Limb (tissue), 2 donors: ENCODE results near the gene ARHGAP42.

ENCODE experiments used
- DNase-seq, 2 donors: peaks; one replicate each; pipeline ENCODE4 v3.0.0-alpha.2; 2016; ENCODE audit errors: extremely low spot score in 2 of 2

Gene ARHGAP42

GRCh38 chr11:100832829-100833228, 145.7 kb downstream of the ARHGAP42 start:
- no peak for DNase-seq

GRCh38 chr11:100833276-100833675, 146.2 kb downstream of the ARHGAP42 start:
- DNase-seq: no peak

GRCh38 chr11:100835854-100836253, 148.8 kb downstream of the ARHGAP42 start:
- no peak for DNase-seq

DNA sequence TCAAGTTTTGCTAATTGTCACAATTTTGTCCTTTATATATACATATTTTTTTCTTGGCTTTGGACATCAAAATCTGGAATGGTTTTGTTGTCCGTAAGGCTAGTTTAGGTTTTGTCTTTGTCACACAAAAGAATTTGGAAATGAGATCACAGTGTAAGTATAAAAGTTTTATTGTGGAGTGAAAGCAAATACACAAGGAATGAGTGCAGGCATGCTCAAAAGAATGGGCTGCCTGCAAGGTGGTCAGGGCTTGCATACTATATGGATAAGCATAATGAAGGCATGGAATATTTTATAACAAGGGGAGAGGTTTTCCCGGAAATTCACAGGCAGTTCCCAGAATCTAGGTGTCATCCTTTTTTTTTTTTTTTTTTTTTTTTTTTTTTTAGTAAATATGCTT, 150.2 kb downstream of the ARHGAP42 start:
- DNase-seq: no peak

GRCh38 chr11:100841711-100842407, 154.8 kb downstream of the ARHGAP42 start:
- DNase-seq: no peak

GRCh38 chr11:100847696-100848216, 160.7 kb downstream of the ARHGAP42 start:
- no peak for DNase-seq

GRCh38 chr11:100849009-100849900, 162.2 kb downstream of the ARHGAP42 start:
- peak in 1 of 2 donors; percentile 81 for DNase-seq

DNA sequence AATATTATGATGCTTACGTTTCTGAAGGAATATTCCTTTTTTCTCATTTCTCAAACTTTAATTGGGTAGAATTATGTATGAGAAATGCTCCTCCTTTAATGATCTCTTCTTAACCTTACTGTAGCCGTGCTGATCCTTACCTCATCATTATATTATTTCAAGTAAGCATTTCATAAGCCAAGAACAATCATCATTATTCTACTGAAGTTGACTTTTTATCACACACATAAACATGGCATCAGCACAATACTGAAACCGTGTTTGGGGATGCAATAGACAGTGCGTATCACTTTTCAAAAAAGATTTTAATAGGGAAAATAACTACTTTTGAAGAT, 162.8 kb downstream of the ARHGAP42 start:
- DNase-seq: no peak

- DNase-seq: no peak
Observed at GRCh38 chr11:100851147-100851546, 164.1 kb downstream of the ARHGAP42 start.

GRCh38 chr11:100851584-100852152, 164.6 kb downstream of the ARHGAP42 start:
- no peak for DNase-seq

DNA sequence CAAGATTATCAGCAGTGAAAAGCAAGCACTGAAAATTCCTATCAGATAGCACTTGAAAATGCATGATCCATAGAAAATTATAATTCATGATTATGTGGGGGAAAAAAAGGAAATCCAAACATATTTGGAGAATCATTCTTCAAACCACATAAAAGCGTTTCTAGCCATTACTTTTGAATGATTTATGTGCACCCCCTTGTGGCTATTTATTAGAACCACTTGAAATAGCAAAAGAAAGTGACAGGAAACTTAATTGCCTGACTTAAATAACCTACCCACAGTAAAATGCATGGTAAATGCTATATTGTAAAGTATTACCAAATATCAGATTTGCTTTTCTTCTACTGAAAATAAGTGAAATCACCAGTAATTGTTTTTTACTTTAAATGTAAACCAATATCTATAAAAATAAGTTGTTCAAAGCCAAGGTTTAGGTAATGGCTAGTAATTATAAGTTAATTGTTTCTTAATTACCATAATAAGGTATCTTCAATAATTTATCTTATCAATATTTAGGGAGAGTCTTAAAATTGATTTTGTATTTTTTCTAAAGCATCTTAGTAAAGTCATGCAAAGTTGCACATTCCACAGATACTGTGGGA, 168.5 kb downstream of the ARHGAP42 start:
- DNase-seq: peak in 1 of 2 donors; percentile 76

DNA sequence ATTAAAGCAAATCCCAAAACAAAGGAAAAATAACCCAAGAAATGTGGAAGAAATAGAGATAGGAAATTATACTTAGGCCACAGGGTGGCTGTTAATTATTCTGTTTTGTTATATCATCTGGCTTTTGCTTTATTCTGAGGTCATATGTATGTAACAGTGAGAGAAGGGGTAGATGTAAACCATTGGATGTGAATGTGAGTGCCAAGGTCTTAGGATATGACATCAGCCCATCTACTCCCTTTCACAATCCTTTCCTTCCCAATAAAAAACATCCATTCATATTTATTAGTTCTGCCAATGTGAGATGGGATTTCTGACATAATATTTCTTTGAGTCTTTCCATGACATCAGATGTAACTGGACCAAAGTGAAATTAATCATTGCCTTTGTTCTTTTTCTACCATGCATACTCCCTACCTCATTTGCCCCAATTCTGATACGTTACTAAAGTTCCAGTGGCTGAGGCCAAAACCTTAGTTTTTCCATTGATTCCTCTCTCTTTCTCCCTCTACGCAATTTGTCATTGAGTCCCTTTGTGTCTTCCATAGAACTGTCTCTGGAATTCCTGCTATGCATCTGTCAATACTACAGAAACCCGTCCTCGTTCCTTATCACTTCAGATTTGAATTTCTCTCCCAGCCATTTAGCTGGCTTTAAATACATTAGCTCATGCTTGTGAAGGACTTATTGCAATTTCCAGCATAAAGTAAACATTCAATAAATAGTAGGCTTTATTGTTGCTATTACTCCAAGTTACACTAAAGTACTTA, 170.3 kb downstream of the ARHGAP42 start:
- no peak for DNase-seq

- DNase-seq: no peak
Observed at GRCh38 chr11:100860318-100861155, 173.4 kb downstream of the ARHGAP42 start.

GRCh38 chr11:100861212-100861611, 174.1 kb downstream of the ARHGAP42 start:
- DNase-seq: no peak

- no peak for DNase-seq
Observed at GRCh38 chr11:100863080-100863581, 176.0 kb downstream of the ARHGAP42 start.

DNA sequence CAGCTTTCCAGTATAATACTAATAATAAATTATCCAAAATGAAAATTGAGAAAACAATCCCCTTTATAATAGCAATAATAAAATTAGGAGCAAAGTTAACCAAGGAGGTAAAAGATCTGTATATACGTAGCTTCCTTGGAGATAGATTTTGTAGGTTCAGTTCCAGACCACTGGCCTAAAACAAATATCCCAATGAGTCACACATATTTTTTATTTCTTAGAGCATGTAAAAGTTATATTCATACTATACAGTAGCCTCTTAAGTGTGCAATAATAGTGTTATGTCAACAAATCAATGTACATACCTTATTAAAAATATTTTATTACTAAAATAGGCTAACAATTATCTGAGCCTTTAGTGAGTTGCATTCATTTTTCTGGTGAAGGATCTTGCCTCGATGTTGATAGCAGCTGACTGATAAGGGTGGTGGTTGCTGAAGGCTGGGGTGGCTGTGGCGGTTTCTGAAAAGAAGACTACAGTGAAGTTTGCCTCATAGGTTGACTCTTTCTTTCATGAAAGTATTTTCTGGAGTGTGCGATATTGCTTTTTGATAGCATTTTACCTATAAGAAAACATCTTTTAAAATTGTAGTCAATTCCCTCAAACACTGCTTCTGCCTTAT, 178.5 kb downstream of the ARHGAP42 start:
- no peak for DNase-seq

DNA sequence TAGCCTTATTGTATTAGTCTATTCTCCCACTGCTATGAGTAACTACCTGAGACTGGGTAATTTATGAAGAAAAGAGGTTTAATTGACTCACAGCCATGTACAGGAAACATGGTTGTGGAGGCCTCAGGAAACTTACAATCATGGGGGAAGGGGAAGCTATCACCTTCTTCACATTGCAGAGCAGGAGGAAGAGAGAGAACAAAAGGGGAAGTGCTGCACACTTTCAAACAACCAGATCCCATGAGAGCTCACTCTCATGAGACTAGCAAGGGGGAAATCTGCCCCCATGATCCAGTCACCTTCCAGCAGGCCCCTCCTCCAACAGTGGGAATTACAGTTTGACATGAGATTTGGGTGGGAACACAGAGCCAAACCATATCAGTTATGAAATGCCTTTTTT, 179.4 kb downstream of the ARHGAP42 start:
- no peak for DNase-seq

DNA sequence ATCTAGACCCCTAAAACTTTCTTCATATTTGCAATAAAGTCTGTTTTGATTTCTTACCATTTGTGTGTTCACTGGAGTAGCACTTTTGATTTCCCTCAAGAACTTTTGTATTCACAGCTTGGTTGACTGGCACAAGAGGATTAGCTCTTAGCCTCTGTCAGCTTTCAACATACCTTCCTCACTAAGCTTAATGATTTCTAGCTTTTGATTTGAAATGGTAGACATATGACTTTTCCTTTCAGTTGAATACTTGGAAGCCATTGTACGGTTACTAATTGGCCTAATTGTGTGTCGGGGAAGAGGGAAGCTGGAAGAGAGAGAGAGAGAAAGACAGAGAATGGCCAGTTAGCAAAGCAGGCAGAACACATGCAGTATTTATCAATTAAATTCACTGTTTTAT, 180.5 kb downstream of the ARHGAP42 start:
- DNase-seq: no peak

- no peak for DNase-seq
Observed at GRCh38 chr11:100869328-100869727, 182.2 kb downstream of the ARHGAP42 start.
